ENCODE measurements around the gene ATP8A1.
"Not testable (repeated sequence)": the region's sequence is repeated elsewhere in the genome, so short reads cannot be mapped to it uniquely, and the experiment has no call there.

The ATP8A1 gene

DNA sequence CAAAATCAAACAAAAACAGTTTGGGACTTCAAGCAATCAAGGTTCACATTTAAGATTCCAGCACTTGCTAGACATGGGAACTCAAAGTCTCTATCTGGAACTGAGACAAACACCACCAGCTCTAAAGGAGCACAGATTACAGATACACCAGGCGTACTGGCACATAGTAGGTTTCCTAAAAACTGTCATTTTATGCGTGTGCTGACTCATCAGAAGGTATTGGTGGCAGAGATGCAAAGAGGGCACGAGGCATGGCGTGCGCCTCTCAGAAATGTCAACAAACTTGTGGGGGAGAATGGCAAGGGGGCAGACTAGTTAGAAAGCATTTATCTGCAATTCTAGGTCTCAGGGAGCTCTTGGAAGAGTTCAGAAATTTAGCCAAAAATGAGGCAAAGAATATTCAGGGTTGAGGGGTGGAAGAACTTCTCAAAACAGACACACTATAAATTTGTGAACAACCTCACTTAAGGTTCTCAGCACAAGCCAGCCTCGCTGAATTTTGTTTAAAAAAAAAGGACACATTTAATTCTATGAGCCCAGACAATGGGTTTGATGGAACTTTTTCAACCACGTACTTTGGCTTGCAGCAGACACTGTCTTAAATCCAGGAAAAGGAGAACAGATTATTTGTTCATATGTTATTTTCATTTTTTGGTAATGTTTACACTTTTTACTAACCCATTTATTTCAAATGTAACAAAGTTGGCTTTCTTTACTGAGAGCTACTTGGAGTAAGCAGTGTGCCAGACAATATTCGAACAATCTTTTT lies 159.6 kb downstream of the ATP8A1 start:
- DNase-seq: no peak

DNA sequence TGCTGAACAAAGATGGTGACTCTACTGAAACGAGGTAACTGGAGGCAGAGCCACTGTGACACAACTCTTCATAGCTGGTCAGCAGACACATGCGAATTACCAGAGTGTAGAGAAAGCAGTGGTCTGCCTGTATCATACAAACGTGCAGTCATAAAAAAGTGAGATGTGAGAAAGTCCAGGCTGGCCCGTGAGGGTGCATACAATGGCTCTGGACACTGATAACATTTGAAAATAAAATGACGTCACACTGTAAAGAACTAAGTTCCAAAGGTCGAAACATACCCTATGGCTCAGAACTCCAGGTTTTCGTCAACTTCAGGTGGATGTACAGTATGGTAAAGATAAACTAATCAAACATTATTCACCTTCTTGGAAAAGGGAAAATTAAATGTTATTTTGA lies 163.9 kb downstream of the ATP8A1 start:
- DNase-seq: no peak

- no peak for DNase-seq
Measured at GRCh38 chr4:42490015-42490414, 166.9 kb downstream of the ATP8A1 start.

GRCh38 chr4:42489095-42489494 lies 167.8 kb downstream of the ATP8A1 start:
- no peak for DNase-seq

GRCh38 chr4:42488554-42488953 lies 168.4 kb downstream of the ATP8A1 start:
- no peak for DNase-seq

DNA sequence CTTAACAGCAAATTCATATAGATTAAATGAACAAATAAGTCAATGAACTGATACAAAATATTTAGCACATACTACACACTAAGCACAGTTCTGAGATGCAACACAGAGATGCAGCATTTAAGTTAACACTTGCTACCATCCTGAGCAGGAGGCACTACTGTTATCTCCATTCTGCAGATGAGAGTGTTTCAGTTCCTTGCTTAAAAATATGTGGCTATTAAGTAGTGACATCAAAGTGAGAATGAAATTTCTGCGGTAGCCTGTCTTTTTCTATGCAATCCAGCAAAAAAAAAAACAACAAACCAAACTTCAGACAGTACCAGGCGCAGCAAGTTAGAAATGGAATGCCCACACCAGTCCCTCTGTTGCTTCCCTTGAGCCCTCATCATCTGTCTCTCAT lies 168.8 kb downstream of the ATP8A1 start:
- no peak for DNase-seq

DNA sequence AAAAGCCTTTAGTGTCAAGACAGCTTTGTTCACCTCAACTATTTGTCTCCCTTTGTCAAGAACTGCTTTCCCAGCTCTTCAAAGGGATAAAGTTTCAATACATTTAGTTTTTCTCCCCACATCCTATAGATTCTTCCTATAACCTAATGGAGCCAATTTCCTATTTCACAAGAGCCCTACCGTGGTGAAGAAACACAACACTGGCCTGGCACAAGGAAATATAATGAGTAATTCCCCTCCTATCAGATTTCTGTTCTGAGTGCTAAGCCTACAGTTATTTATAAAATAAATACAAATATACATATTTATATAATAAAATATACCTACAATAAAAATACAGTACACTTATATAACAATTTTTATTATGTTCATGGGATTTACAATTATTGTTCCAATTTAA lies 169.7 kb downstream of the ATP8A1 start:
- no peak for DNase-seq

- DNase-seq: not testable (repeated sequence)
Measured at GRCh38 chr4:42486156-42486555, 170.7 kb downstream of the ATP8A1 start.

DNA sequence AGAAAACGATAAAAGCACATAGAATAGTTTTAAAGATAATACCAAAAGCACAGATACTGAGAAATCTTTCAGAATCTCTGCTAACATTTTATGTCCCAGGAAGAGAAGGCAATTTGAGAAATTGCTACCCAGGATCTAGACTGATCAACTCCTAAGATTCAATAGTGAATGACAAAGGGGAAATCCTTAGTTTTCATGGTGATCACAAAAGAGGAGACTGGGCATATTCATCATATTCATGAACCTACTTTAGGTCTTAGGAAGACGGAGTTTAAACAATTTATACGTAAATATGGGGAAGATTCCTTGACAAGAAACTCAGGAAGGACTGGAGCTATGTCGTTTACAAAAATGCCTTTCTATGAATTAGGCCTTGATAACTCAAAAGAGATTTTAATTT lies 172.3 kb downstream of the ATP8A1 start:
- DNase-seq: no peak

GRCh38 chr4:42483426-42484379 lies 173.2 kb downstream of the ATP8A1 start:
- no peak for DNase-seq

DNA sequence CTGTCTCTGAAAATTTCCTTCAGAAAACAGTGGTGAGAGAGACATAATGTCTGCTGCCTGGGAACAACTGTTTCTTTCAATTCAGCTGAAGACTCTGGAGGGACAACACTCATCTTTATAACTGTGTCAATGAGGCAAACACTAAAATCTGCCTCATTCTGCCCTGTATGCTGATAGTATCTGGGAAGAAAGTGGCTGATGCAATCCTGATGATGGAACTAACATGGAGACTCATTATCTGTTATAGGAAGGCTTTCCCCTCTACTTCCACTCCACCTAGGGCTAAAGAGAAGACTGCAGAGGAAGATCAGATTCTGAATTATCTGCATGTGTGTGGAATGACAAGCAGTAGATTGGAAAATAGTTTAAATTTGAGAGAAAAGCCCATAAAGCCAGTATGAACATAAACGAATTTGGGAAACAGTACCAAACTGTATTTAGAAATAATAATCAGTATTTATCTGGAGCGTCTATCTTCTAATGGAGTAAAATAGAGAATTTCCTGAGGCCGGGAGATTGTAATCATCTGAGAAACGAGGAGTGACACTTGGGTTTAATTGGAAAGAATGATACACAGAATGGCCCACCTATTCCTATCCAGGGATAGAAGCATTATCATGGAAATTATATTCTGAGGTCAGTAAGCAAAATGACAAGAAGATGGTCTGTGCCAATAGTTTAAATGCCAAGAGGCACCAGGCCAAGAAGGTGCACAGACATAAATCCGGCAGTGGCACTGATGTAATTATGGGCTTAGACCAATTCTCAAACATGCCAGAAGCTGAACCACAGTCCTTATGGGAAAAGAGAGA lies 174.2 kb downstream of the ATP8A1 start:
- DNase-seq: no peak

GRCh38 chr4:42480717-42481116 lies 176.2 kb downstream of the ATP8A1 start:
- DNase-seq: no peak

- DNase-seq: no peak
Measured at GRCh38 chr4:42480281-42480680, 176.6 kb downstream of the ATP8A1 start.

DNA sequence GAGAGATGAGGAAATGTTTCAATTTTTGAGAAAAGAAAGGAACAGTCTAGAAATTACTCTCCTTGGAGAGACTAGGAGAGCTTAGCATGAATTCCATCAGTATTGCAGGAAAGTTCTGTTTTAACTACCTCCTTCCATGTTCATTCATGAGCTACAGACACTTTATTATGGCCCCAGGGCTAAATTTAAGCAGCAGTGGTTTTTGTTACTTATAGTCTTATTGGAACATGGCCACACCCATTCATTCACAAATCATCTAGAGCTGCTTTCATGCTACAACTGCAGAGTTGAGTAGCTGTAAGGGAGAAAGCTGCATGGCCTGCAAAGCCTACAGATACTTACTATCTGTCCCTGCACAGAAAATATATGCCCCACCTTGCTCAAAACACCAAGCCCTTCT lies 178.0 kb downstream of the ATP8A1 start:
- DNase-seq: no peak

GRCh38 chr4:42478509-42478908 lies 178.4 kb downstream of the ATP8A1 start:
- no peak for DNase-seq

- DNase-seq: no peak
Measured at GRCh38 chr4:42474406-42474805, 182.5 kb downstream of the ATP8A1 start.

DNA sequence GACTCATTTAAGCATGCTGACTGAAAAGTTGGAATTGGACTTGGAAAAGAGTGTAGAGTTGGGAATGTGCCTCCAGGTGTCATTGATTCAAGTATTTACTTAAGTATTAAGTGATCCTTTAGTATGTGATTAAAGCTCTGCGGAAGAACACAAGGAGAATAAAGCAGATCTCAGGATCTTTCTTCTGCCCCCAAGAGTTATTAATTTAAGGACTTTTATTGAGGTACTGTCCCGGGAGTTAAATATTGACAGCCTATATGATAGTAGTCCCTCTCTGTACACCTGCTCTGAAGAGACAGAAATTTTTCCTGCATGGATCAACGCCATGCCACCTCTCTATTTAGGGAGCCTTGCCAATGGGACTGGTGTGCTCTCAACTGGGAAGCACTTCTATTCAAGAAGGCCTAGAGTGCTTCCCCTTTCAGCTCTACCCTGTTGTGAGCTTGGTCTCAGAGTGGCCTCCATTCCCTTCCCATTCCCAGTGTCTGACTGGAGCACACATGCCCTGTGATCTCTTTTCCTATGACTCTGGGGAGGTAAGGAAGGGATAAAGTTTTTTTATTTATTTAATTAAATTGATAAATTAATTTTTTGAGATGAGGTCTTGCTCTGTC lies 183.7 kb downstream of the ATP8A1 start:
- no peak for DNase-seq

GRCh38 chr4:42471896-42472295 lies 185.0 kb downstream of the ATP8A1 start:
- no peak for DNase-seq

DNA sequence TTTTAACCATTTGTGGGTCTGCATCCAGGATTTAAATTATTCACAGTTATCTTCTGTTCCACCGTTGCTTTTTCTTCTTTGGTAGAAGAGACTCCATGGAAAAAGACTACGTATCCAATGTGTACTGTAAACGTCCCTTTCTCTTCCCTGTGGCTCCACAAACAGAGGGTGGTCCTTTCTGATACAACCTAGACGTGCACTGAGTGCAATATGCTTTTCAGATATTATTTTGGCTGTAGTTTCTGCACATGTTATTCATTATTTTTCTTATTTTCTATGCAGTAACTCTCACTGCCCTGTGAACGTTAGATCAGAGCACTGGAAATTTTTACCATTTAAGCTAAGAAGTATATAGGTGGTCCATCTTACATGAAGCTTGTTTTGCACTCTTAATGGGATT lies 186.9 kb downstream of the ATP8A1 start:
- no peak for DNase-seq

DNA sequence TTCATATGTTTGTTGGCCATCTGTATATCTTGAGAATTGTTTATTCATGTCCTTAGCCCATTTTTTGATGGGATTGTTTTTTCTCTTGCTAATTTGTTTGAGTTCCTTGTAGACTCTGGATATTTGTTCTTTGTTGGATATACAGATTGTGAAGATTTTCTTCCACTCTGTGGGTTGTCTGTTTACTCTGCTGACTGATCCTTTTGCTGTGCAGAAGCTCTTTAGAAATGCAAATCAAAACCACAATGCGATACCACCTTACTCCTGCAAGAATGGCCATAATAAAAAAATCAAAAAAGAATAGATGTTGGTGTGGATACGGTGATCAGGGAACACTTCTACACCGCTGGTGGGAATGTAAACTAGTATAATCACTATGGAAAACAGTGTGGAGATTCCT lies 189.1 kb downstream of the ATP8A1 start:
- DNase-seq: not testable (repeated sequence)

DNA sequence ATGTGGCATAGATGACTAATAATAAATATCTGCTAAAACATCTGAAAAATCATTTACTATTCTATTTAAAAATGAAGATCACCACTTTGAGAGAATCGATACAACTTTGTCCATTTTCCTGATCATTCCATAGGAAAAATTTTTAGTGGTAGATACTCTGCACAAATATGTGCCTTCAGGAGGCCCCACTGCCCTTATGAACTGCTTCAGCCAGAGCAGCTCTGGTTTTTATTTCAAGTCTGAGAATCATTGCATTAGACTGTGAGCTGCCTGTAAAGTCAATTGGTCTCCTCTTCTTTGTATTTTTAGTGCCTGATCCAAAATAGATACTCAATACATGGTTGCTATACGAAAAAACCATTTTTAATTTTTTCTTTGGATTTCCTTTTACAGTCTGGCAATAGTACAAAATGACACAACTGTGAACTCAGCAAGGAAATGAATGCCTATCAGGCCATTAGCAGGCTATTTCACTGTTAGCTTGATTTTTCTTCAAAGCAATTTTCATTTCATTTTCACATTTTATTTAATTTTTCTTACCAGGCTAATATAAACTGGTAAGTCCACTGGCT lies 190.5 kb downstream of the ATP8A1 start:
- DNase-seq: no peak

DNA sequence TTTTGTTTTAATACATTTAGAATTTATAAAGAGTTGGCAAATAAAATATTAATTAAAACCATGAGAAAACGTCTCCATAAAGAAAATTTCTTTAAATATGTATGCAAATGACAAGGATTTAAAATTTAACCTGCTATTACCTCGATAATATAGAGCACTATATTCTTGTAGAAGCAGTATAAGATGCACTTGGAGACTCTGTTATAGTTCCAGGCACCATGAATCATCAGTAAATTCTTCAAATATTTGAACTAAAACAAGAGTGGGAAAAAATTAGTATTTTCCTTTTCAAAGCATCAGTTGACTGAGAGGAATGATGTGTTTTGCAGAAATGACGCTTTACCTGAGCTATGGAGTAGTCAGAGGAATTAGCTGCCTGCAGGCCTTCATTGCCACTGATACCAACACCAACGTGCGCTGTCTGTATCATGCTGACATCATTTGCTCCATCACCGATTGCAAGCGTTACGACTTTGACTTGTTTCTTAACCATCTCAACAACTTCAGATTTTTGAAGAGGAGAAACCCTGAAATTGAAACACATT lies 192.3 kb downstream of the ATP8A1 start:
- no peak for DNase-seq

Data from activated CD4-positive, alpha-beta T cell treated with anti-CD3 and anti-CD28 coated beads for 4 hours (primary cell).